CD4-positive, alpha-beta T cell treated with Interleukin-4 for 4 hours (primary cell): Measurements from ENCODE around the gene AGO4.
"Not testable (repeated sequence)": the region's sequence is repeated elsewhere in the genome, so short reads cannot be mapped to it uniquely, and the experiment has no call there.

Source experiments
- DNase-seq: peaks from one replicate; pipeline ENCODE4 v3.0.0-alpha.2; 2020

Gene AGO4

GRCh38 chr1:35812754-35813153, 4.9 kb downstream of the AGO4 start:
- DNase-seq, result not testable (repeated sequence)

GRCh38 chr1:35825255-35825654, 17.4 kb downstream of the AGO4 start:
- DNase-seq, result no peak

GRCh38 chr1:35832276-35832905, 24.6 kb downstream of the AGO4 start:
- DNase-seq, result no peak

GRCh38 chr1:35833395-35833794, 25.6 kb downstream of the AGO4 start:
- DNase-seq, result no peak

- no peak for DNase-seq
Observed at GRCh38 chr1:35834218-35834617, 26.4 kb downstream of the AGO4 start.

GRCh38 chr1:35835398-35835797, 27.6 kb downstream of the AGO4 start:
- no peak for DNase-seq

GRCh38 chr1:35836734-35837133, 28.9 kb downstream of the AGO4 start:
- no peak for DNase-seq

- no peak for DNase-seq
Observed at GRCh38 chr1:35838693-35839245, 31.0 kb downstream of the AGO4 start.

GRCh38 chr1:35844826-35845225, 37.0 kb downstream of the AGO4 start:
- no peak for DNase-seq

- no peak for DNase-seq
Observed at GRCh38 chr1:35845766-35846165, 38.0 kb downstream of the AGO4 start.

GRCh38 chr1:35847935-35848565, 40.2 kb downstream of the AGO4 start:
- no peak for DNase-seq

- DNase-seq, result no peak
Observed at GRCh38 chr1:35850051-35850450, 42.2 kb downstream of the AGO4 start.

GRCh38 chr1:35850716-35851115, 42.9 kb downstream of the AGO4 start:
- no peak for DNase-seq

GRCh38 chr1:35851132-35851869, 43.5 kb downstream of the AGO4 start:
- DNase-seq, result no peak

- no peak for DNase-seq
Observed at GRCh38 chr1:35852241-35852640, 44.4 kb downstream of the AGO4 start.

GRCh38 chr1:35854989-35855700, 47.3 kb downstream of the AGO4 start:
- DNase-seq, result no peak

GRCh38 chr1:35856964-35857363, 49.1 kb downstream of the AGO4 start:
- DNase-seq, result no peak

- DNase-seq, result no peak
Observed at GRCh38 chr1:35857830-35858229, 50.0 kb downstream of the AGO4 start.

GRCh38 chr1:35860696-35861095, 52.9 kb downstream of the AGO4 start:
- no peak for DNase-seq

GRCh38 chr1:35863136-35863535, 55.3 kb downstream of the AGO4 start:
- no peak for DNase-seq

GRCh38 chr1:35863881-35864625, 56.2 kb downstream of the AGO4 start:
- no peak for DNase-seq

GRCh38 chr1:35864813-35865212, 57.0 kb downstream of the AGO4 start:
- no peak for DNase-seq

GRCh38 chr1:35866991-35867390, 59.2 kb downstream of the AGO4 start:
- no peak for DNase-seq
